GM21367 (cell line): ENCODE results near the gene GIMAP7.
"Not testable (repeated sequence)": the region's sequence is repeated elsewhere in the genome, so short reads cannot be mapped to it uniquely, and the experiment has no call there.

ENCODE experiments used
- ATAC-seq: cut with Tn5 transposase; IDR thresholded peaks from one replicate; pipeline ENCODE4 v1.9.1; 2021; ENCODE audit not compliant: unreplicated experiment

GIMAP7 gene

GRCh38 chr7:150511048-150511447, 3.6 kb upstream of the GIMAP7 start:
- no peak for ATAC-seq

GRCh38 chr7:150513758-150514157, 914 bp upstream of the GIMAP7 start:
- ATAC-seq = no peak

DNA sequence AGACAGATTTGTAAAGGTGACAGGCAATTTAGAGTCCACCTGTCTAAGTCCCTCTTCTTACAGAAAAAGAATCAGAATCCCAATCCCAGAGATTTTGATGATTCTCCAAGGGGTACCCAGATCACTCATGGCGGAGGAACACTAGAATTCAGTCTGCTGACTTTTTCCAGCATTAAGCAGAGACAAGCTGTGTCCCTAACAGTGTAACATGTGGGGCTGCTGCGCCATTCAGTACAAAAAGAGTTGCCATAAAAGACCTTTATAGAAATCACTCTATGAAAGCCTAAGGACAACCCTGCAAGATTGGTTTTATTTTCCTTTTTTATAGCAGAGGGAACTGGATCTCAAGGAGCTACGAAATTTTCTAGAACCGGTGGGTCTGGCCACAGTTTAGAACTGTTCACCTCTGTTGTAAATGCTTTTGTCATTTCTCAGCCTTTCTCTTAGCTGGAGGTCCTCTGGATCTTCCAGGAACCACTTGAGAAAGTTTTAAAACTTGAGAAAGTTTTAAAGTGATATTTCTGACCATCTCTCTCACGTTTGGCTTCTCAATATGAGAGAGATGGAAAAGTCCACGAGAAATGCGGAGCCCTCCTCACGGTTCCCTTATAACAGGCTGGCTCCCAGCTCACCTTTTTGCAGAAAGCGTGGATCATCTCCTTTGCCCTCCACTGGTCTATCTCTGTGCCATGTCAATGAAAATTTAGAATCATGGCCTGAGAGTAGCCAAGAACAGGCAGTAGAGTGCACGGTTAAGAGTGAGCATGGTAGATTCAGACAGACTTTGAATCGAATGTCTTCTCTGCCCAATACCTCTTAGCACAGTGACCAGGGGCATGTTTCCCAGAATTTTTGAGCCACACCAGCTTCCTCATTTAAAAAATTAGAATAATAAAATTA, 826 bp downstream of the GIMAP7 start:
- peak; percentile 19 for ATAC-seq

DNA sequence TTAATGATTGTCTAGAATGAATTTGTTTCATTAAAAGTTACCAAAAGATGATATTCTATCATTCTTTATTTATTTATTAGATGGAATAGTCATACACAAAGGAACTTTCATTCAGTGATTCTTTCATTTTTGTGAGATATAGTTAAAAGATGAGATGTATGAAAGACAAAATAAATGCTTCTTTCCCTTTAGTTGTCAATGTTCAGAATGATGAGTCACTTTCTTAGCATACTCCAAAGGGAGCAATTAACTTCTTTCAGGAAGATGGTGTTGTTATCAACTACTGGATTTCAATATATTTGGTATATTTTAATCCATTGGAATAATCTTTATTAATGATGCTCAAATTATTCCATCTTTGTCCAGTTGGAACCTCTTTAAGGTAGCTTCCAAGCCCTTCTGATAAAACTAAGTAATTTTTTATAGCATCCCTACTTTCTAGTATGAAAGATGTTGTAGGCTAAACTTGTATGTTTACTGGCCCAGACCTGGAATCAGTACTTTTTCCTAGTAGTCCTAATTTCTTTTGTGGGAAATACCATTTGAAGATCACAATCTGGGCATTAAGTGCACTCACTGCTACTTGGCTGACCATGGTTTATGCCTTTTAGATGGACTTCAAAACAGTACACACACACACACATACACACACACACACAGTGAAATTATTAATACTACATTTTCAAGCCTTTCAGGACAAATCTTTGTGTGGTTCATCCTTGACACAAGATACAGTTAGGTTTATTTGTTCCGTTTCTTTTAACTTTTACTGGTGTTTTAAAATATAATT, 2.5 kb downstream of the GIMAP7 start:
- ATAC-seq = no peak

DNA sequence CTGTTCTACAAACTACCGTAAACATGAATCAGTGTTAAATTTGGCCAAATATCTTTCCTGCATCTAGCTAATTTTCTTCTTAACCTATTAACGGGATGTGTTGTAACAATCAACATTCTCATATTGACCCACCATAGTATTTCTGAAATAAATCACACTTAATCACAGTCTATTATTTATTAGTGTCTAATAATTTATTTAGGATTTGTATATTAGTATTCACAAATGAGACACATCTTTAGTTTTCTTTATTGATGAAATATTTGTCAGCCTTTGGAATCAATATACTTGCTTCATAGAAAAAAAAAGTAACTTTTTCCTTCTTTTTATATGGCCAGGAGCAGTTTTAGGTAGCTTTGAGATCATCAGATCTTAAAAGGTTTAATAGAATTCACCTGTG, 4.6 kb downstream of the GIMAP7 start:
- ATAC-seq = no peak

- no peak for ATAC-seq
Measured at GRCh38 chr7:150520145-150520544, 5.5 kb downstream of the GIMAP7 start.

- ATAC-seq = not testable (repeated sequence)
Measured at GRCh38 chr7:150522931-150523330, 8.3 kb downstream of the GIMAP7 start.

GRCh38 chr7:150524018-150524417, 9.3 kb downstream of the GIMAP7 start:
- ATAC-seq = no peak

GRCh38 chr7:150531704-150532103, 17.0 kb downstream of the GIMAP7 start:
- no peak for ATAC-seq

DNA sequence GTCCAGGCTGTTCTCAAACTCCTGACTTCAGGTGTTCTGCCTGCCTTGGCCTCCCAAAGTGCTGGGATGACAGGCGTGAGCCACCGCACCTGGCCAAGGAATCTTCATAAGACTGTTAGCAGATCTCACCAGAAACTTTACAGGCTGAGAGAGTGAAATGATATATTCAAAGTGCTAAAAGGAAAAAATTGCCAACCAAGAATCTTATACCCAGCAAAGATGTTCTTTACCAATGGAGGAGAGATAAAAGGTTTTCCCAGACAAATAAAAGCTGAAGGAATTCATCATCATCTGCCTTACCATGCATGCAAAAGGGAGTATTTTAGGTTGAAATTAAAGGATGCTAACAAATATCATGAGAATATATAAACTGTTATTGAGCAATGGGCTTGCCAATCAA, 23.6 kb downstream of the GIMAP7 start:
- no peak for ATAC-seq

DNA sequence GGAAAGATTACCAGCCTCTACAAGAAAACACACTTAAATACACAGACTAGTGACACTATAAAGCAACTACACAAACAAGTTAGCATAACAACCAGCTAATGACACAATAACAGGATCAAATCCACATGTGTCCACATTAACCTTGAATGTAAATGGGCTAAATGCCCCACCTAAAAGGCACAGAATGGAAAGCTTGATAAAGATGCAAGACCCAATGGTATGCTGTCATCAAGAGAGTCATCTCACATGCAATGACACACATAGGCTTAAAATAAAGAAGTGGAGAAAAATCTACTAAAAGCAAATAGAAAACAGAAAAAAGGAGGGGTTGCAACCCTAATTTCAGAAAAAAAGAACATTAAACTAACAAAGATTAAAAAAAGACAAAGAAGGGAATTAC, 38.5 kb downstream of the GIMAP7 start:
- no peak for ATAC-seq

DNA sequence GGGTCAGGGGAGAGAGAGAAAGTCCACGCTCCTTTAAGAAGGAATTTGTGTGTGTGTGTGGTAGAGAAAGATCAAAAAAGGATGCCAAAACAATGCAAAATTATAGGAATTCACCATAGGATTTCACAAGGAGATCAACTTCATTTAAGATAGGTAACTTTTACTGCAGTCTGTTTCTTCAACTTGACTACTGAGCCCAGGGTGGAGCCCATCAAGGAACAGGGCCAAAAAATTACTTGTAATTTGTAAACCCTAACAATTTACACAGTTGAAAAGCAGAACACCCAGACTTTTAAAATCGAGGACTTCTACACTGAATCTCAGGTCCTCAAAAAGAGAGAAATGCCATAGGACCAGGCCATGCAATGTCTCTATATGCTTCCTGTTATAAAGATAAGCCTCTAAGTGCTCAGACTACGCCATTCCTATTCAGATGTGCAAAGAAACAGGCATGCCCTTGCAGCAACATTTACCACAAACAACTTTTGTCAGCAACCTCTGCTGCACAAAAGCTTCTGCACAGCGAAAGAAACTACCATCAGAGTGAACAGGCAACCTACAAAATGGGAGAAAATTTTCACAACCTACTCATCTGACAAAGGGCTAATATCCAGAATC, 42.0 kb downstream of the GIMAP7 start:
- ATAC-seq = no peak

DNA sequence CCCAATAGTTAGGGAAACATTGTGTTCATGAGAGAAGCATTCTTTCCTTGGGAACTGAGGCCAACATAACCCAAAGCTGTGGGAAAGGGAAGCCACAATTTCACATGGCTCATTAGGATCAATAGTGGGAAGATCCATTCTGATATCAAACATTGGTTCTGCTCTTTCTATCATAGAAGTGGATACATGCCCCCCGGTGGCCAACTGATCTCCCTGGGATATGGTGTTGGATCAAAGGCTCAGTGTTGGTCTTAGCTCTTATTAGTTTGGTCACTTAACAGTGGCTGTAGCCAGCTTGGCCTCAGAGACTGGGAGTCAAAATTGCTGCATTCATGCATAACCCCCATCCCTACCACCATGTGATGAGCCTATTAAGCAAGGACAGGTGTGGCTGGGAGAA, 45.8 kb downstream of the GIMAP7 start:
- no peak for ATAC-seq

DNA sequence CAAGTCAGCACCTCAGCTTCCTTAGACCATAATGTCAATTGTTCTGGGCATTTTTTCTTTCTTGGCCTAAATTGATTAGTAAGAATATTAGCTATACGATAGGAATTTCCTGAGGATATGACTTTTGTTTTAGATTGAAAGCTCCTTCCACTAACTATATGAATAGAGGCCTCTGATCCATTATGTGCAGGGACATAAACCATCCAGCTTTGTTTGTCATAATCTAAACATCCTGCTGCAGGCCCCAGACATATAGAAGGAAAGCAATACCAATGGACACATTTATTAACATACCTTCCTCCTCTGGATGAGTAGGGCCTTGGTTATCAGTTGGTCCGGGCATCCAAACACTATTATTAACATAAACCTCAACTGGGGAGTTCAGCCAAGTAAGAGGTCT, 48.2 kb downstream of the GIMAP7 start:
- no peak for ATAC-seq

GRCh38 chr7:150564006-150564405, 49.3 kb downstream of the GIMAP7 start:
- ATAC-seq = no peak

GRCh38 chr7:150564566-150564965, 49.9 kb downstream of the GIMAP7 start:
- ATAC-seq = no peak

- no peak for ATAC-seq
Measured at GRCh38 chr7:150565239-150565638, 50.6 kb downstream of the GIMAP7 start.

GRCh38 chr7:150566123-150566522, 51.5 kb downstream of the GIMAP7 start:
- no peak for ATAC-seq

DNA sequence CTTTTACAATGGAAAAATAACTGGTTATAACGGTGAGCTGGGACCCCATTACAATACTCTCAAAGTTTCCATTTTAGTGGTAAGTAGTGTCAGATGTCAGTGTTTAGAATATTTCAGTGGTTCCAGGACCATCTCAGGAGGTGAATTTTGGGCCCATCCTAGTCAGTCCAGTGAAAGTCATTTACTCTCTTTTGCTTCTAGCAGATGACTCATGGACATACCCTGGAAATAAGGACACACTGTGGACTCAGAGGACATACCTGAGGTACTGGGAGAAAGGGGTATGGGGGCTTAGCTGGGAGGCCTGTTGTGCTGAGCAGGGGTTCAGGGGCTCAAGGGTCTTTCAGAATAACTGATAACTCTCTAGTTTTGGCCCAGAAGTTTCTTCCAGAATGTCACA, 51.9 kb downstream of the GIMAP7 start:
- no peak for ATAC-seq

GRCh38 chr7:150567169-150567568, 52.5 kb downstream of the GIMAP7 start, which contains the start of gene GIMAP4:
Gene GIMAP4, plus strand, starts transcription at chr7:150567390. Its CDS starts 2,512 bp downstream, at chr7:150569902.
- ATAC-seq = no peak

- no peak for ATAC-seq
Measured at GRCh38 chr7:150567871-150568301, 53.2 kb downstream of the GIMAP7 start.

DNA sequence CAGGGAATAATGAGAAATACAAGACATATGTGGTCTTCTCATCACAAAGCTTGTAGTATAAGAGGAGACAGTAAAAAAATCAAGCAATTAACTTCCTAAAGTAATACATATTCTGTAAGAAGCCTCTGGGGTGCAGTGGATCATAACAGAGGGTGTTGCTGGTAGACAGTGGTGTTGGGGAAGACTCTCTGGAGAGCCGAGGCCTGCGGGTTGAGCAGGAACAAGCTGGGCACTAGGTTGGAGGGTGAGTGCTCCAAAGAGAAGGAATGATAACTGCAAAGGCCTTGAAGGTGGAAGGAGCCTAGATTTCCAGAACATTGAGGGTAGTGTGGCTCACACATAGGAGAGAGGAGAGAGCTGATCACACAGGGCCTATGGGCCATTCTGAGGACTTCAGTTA, 54.0 kb downstream of the GIMAP7 start:
- ATAC-seq = no peak
